Measurements from ENCODE around the gene RCBTB2.

The RCBTB2 gene

GRCh38 chr13:48443442-48444208 is 89.3 kb downstream of the RCBTB2 start:
- no peak for DNase-seq

Measured in inflammatory macrophage treated with lipopolysaccharide for 1 hour (primary cell).